Hematopoietic multipotent progenitor cell treated with erythropoietin and hydrocortisone succinate and interleukin-3 and kit ligand, for 15 days (in vitro differentiated cells): ENCODE results near the gene PDCD1.

Experiments used
- DNase-seq: peaks from one replicate; pipeline ENCODE4 v3.0.0-alpha.2; 2015; ENCODE audit warnings: low spot score

The PDCD1 gene

GRCh38 chr2:241895712-241896641 is 37.3 kb upstream of the PDCD1 start:
- DNase-seq = no peak

DNA sequence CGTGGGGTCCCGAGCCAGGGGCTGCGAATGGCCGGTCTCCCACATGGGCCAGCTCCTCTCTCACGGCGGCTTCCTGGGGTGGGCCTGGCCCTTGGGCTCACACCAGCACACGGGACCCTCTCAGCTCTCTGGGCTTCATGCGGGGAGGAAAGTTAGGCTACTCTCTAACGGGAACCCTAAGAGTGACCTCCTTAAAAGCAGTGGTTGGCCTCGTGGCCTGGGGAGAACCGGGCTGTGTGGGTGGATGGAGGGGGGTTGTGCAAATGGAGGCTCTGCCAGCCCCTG is 36.7 kb upstream of the PDCD1 start:
- no peak for DNase-seq

- no peak for DNase-seq
Observed at GRCh38 chr2:241894681-241895426, 36.2 kb upstream of the PDCD1 start.

DNA sequence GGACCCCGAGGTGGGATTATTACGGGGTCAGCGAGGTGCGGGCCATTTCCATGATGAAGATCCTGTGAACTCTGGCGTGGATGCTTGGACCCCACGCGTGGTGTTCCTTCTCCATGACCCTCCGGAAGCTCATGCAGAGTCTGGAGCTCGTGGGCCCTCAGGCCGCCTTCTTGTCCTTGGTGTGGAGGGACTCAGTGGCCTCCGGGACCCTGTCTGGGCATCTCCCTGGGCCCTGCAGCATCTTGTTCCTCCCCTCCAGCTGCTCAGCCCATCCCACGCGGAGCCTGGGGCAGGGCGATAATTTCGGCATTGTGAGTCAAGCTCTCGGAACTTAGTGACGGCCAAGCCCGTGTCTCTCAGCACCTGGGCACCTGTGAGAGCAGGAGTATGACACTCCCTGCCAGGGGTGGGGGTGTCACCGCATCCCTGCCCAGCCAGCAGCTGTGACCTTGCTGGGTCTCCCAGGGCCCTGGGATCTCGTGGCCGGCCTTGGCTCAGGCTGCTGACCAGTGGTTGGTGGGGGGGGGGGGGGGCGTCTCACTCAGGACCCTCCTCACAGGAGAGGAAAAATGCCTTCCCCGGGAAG is 35.5 kb upstream of the PDCD1 start:
- DNase-seq = no peak

DNA sequence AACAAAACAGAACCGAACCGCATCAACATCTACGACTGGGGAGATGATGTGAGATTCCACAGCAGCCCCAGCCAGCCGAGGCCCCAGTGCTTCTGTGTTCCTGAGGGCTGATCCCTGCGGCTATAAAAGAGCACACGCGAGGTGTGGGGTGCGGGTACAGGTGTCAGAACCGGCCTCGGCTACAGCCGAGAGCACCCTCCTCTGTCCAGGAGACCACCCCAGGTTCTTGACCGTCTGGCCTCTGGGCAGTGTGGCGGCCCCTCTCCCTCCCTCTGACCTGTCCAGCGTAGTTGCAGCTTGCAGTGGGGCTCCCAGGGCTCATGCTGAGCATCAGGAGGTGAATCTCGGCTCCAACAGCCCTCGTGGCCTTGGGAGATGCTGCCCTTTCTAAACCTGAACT is 34.6 kb upstream of the PDCD1 start:
- DNase-seq = no peak

- no peak for DNase-seq
Observed at GRCh38 chr2:241892299-241893137, 33.8 kb upstream of the PDCD1 start.

DNA sequence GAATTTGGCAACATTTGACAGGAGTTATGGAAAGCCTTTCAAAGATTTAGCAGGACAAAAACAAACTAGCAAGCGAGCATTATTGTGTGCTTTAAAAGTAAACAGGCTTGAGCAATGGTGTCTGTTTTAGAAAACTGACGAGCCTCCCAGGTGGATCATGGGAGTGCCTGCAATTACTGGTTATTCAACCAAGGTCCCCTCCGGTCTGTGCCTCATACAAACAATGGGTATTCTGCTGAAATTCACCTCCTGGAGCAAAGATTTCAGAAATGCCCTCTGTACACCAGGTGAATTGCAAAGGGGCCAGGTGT is 33.2 kb upstream of the PDCD1 start:
- DNase-seq = no peak

GRCh38 chr2:241891315-241891987 is 32.8 kb upstream of the PDCD1 start:
- no peak for DNase-seq

DNA sequence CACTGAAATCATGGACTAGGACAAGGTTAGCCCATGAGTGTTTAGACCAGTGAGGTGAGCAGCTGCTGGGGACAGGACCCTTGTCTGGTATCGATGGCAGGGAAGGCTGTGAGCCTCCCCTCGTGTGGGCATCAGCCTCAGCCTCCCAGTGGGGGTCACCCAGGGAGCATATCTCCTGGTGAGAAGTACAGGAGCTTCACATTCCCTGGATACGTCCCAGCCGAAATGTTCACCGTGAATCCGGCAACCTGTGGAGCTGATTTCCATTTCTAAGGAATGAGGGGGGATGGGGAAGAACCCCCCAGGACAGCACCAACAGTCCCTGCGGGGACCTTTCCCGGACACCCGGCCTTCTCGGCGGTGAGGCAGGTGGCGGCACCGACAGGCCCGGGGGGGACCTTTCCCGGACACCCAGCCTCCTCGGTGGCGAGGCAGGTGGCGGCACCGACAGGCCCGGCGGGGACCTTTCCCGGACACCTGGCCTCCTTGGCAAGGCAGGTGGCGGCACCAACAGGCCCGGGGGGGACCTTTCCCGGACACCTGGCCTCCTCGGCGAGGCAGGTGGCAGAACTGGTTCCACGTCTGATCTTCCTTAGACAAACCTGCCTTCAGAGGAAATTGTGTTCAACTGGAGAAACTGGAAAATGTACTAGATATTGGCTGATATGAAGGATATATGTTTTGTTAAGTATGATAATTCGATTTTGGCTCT is 32.0 kb upstream of the PDCD1 start:
- no peak for DNase-seq

DNA sequence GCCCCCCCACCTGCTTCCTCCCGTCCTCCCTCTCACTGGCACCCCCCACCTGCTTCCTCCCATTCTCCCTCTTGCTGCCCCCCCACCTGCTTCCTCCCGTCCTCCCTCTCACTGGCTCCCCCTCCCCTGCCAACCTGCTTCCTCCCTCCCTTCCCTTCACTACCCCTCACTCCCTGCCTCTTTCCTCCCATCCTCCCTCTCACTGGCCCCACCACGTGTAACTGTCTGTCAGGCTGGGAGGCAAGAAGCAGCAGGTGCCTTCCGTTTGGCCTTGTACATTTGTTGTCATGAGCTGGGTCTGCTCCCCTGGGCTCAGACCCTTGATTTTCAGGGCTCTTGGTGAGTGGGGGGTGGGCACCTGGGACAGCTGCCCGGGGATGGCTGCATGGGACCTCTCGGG is 29.9 kb upstream of the PDCD1 start:
- DNase-seq = no peak

GRCh38 chr2:241887806-241888522 is 29.3 kb upstream of the PDCD1 start:
- no peak for DNase-seq

GRCh38 chr2:241886840-241887447 is 28.2 kb upstream of the PDCD1 start:
- no peak for DNase-seq

- DNase-seq = no peak
Observed at GRCh38 chr2:241885946-241886643, 27.4 kb upstream of the PDCD1 start.

DNA sequence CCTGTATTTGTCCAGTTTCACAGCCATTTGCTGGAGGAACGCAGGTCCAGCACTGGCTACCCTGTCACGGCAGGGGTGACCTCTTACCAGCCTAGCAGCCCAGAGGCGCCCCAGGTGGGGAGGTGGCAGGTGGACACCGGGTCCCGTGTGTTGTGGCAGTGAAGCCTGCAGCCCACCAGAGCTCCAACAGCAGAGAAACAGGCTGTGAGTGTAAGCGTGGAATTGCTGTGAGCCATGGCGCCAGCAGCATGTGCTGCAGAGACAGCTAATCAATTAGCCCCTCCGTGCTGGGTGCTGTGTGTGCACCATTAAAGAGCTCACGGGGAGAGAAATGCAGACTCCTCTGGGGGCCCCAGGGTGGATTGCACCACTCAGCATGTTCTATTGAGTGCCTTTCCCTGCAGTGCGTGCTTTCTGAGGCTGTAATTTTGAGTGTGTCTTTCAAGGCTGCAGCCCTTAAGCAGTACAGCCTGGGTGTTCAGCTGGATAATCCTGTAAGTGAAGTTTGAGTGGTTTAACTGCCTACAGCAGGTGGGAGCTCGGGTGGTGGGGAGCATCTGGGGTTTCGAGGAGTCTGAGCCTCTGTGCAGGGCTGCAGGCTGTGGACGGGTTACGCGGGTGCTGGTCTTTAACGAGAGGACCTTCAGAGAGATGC is 26.7 kb upstream of the PDCD1 start:
- DNase-seq = no peak

DNA sequence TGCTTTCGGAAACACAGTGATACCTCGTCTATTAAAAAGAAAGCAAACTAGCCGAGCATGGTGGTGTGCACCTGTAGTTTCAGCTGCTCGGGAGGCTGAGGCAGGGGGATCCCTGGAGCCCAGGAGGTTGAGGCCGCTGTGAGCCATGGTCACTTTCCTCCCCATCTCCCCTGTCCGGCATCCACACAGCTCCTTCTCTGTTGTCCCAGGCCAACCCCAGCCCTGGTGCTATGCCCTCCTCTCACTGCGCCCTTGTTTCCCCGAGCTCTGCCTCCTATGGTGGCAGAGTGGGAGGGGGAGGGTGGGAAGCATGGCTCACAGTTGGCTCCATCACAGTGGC is 26.2 kb upstream of the PDCD1 start:
- DNase-seq = no peak

GRCh38 chr2:241882091-241882625 is 23.5 kb upstream of the PDCD1 start:
- DNase-seq = no peak

- no peak for DNase-seq
Observed at GRCh38 chr2:241880311-241881073, 21.8 kb upstream of the PDCD1 start.

DNA sequence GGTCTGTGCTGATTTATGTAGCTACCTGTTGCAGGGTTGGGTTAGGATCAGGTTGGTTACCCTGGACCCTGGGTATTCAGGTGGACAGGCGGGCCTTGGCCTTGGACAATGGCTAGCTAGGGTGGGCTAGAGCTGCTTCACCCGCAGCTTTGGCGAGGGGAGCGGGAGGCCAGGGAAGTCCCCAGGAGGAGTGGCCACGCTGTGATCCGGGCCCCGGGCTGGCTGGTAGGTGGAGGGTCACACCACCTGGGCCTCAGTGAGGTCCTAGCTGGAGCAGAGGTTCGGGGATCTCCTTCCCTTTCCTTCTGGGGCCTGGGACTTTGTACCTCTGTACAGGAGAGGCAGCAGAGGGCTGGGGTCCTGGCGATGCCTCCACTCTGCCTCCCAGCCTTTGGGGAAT is 20.6 kb upstream of the PDCD1 start:
- DNase-seq = no peak
